ENCODE results near the gene CD72.

CD72 gene

GRCh38 chr9:35570709-35571504 lies 47.3 kb downstream of the CD72 start:
- no peak overlapping the region for H3K4me3 ChIP-seq (ENCODE audit: low read depth in 1 of 2, low read length in 1 of 2)
- H3K4me1 ChIP-seq (ENCODE audit: control insufficient read depth in 1 of 2, insufficient read depth in 1 of 2, low read depth in 1 of 2, low read length in 1 of 2), result peaks cover 17 to 22% of the 10 kb centered on the region in 2 experiments
- peak overlapping the region; percentile 73 for H3K27ac ChIP-seq
- TF ChIP-seq CTCF (IDR thresholded peaks at IDR 0.05), result no peak
- no peaks in the 10 kb centered on the region for H3K27me3 ChIP-seq
- H3K36me3 ChIP-seq, result no peaks in the 10 kb centered on the region
- H3K9me3 ChIP-seq, result no peaks in the 10 kb centered on the region

DNA sequence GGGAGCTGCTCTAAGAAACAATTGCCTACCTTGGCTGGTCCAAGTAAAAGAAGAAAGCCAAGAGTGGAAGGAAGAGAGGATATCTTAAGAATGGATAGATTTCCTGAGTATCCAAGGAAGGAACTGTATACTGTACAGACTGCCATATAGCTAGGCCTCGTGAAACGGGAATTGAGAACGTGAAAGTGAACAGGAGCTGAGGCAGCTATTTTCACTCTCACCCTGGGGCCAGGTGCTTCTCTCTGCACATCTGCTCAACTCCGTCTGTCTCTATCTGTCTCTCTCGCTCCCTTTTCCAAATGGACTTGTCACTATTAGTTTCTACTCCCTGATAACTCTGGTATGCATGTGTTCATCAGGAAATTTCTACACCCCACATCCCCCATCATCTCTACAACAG lies 49.0 kb downstream of the CD72 start:
- no peak for TF ChIP-seq CTCF (IDR thresholded peaks at IDR 0.05)

GRCh38 chr9:35568196-35568595 lies 50.0 kb downstream of the CD72 start:
- Histone ChIP-seq H3K36me3 (no peaks in the 10 kb centered on the region), H3K4me1 (ENCODE audit: control insufficient read depth in 1 of 2, insufficient read depth in 1 of 2, low read depth in 1 of 2, low read length in 1 of 2) (peaks cover 17 to 22% of the 10 kb centered on the region in 2 experiments), H3K4me3 (ENCODE audit: low read depth in 1 of 2, low read length in 1 of 2) (no peak overlapping the region), H3K9me3 (no peaks in the 10 kb centered on the region), H3K27me3 (no peaks in the 10 kb centered on the region), H3K27ac (no peak overlapping the region)
- TF ChIP-seq CTCF (IDR thresholded peaks at IDR 0.05), result no peak

More for the DNA sequence above, 49.0 kb downstream of the CD72 start:
- no peaks in the 10 kb centered on the region for H3K36me3 ChIP-seq
- no peaks in the 10 kb centered on the region for H3K27me3 ChIP-seq
- no peaks in the 10 kb centered on the region for H3K9me3 ChIP-seq
- H3K4me3 ChIP-seq (ENCODE audit: low read depth in 1 of 2, low read length in 1 of 2), result peak overlapping the region in 1 of 2 experiments; percentile 22
- H3K4me1 ChIP-seq (ENCODE audit: control insufficient read depth in 1 of 2, insufficient read depth in 1 of 2, low read depth in 1 of 2, low read length in 1 of 2), result peaks cover 17 to 22% of the 10 kb centered on the region in 2 experiments
- peak overlapping the region; percentile 73 for H3K27ac ChIP-seq

DNA sequence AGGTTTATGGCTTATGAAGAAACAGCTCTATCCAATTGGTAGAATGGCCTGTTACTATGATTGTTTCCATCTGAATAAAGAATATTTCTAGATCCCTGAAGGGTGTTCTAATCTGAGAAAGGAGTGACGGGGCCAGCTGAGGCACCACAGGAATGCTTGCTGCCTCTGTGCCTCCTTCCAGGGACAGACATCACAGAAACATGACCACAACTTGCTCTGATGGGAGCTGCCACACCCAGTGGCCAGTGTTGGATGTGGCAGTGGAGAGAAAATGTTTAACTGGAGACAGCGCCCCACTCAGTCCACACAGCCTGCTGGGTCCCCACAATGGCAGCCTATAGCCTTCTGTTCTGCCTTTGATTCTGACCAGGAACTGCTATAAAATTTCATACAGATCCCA lies 51.8 kb downstream of the CD72 start:
- H3K36me3 ChIP-seq, result no peaks in the 10 kb centered on the region
- peaks cover 17 to 22% of the 10 kb centered on the region in 2 experiments for H3K4me1 ChIP-seq (ENCODE audit: control insufficient read depth in 1 of 2, insufficient read depth in 1 of 2, low read depth in 1 of 2, low read length in 1 of 2)
- H3K27ac ChIP-seq, result no peak overlapping the region
- no peak overlapping the region for H3K4me3 ChIP-seq (ENCODE audit: low read depth in 1 of 2, low read length in 1 of 2)
- H3K27me3 ChIP-seq, result no peaks in the 10 kb centered on the region
- no peaks in the 10 kb centered on the region for H3K9me3 ChIP-seq
- TF ChIP-seq CTCF (IDR thresholded peaks at IDR 0.05), result no peak

GRCh38 chr9:35564658-35565061 lies 53.6 kb downstream of the CD72 start:
- H3K36me3 ChIP-seq, result no peaks in the 10 kb centered on the region

More at GRCh38 chr9:35564658-35565061, 53.6 kb downstream of the CD72 start:
- Histone ChIP-seq H3K4me3 (ENCODE audit: low read depth in 1 of 2, low read length in 1 of 2) (no peak overlapping the region), H3K27ac (no peak overlapping the region), H3K4me1 (ENCODE audit: control insufficient read depth in 1 of 2, insufficient read depth in 1 of 2, low read depth in 1 of 2, low read length in 1 of 2) (peaks cover 7% of the 10 kb centered on the region in 2 experiments), H3K9me3 (no peaks in the 10 kb centered on the region), H3K27me3 (no peaks in the 10 kb centered on the region)
- TF ChIP-seq CTCF (IDR thresholded peaks at IDR 0.05), result no peak

Data from neutrophil (primary cell).